Vagina (tissue), 2 donors: ENCODE measurements around the gene EIF3F. TPM values are rescaled to one million over a fixed set of nuclear protein-coding genes. Genes with fewer than 3 reads are reported as not detected.
A peak's percentile ranks its signal among the peaks of the same experiment; 100 is the strongest.

Experiments
- DNase-seq, 2 donors: peaks; one replicate each; pipeline ENCODE4 v3.0.0-alpha.2; 2017; ENCODE audit errors: extremely low spot score in 2 of 2
- H3K27ac ChIP-seq: fragments of 200-600 bp; sonication (generic); one replicate; pipeline ENCODE4 v1.5.1; 2019
- H3K27me3 ChIP-seq: fragments of 200-600 bp; sonication (generic); one replicate; pipeline ENCODE4 v1.5.1; 2019
- H3K36me3 ChIP-seq, 2 donors: fragments of 200-600 bp; sonication (generic); one replicate each; pipeline ENCODE4 v1.5.1; 2017 to 2019
- H3K4me1 ChIP-seq: fragments of 200-600 bp; sonication (generic); one replicate; pipeline ENCODE4 v1.5.1; 2019
- H3K4me3 ChIP-seq, 2 donors: fragments of 200-600 bp; sonication (generic); 1 replicate in 1 of 2; 2 replicates in 1 of 2; pipeline ENCODE4 v1.5.1; 2016 to 2019
- H3K9me3 ChIP-seq: fragments of 200-600 bp; sonication (generic); one replicate; pipeline ENCODE4 v1.5.1; 2019
- POLR2A ChIP-seq, 2 donors: fragments of 450-650 bp; IDR thresholded peaks; one replicate each; pipeline ENCODE4 v1.6.1; 2017; ENCODE audit warnings: antibody characterized with exemption in 2 of 2, mild to moderate bottlenecking in 2 of 2, moderate library complexity in 2 of 2
- POLR2AphosphoS5 ChIP-seq, 2 donors: sonication (generic); formaldehyde crosslinking; IDR thresholded peaks; one replicate each; pipeline ENCODE4 v1.9.0; 2017; ENCODE audit warnings: antibody characterized with exemption in 2 of 2, mild to moderate bottlenecking in 2 of 2, low read depth in 1 of 2; ENCODE audit not compliant: insufficient read depth in 1 of 2
- intact Hi-C: fragments of 100-400 bp; cut with DNase I; formaldehyde crosslinking; loops from one replicate; pipeline ENCODE4 v1.15.1; 2023
- small RNA-seq: library from RNA; depleted of rRNA; stranded (forward); fragments of <200 nt; gene quantifications from one replicate; pipeline ENCODE3, GENCODE V24; 2016
- total RNA-seq: library from RNA; depleted of rRNA; stranded (reverse); fragments of >200 nt; gene quantifications from one replicate; pipeline ENCODE4 v1.2.3, GENCODE V29; 2016
- TF ChIP-seq, protein P1 (sequence below), 3 experiments: fragments of 450-650 bp in 2 of 3; fragments of 200-600 bp in 1 of 3; sonication (generic) in 1 of 3; IDR thresholded peaks; one replicate each; pipeline ENCODE4 v1.5.1; 2017 to 2019; ENCODE audit warnings: antibody characterized with exemption in 3 of 3, mild to moderate bottlenecking in 2 of 3, moderate library complexity in 2 of 3

Gene EIF3F
- total RNA-seq, 1 donor from 2014 or later: 336 TPM

- TF ChIP-seq, protein P1, sequence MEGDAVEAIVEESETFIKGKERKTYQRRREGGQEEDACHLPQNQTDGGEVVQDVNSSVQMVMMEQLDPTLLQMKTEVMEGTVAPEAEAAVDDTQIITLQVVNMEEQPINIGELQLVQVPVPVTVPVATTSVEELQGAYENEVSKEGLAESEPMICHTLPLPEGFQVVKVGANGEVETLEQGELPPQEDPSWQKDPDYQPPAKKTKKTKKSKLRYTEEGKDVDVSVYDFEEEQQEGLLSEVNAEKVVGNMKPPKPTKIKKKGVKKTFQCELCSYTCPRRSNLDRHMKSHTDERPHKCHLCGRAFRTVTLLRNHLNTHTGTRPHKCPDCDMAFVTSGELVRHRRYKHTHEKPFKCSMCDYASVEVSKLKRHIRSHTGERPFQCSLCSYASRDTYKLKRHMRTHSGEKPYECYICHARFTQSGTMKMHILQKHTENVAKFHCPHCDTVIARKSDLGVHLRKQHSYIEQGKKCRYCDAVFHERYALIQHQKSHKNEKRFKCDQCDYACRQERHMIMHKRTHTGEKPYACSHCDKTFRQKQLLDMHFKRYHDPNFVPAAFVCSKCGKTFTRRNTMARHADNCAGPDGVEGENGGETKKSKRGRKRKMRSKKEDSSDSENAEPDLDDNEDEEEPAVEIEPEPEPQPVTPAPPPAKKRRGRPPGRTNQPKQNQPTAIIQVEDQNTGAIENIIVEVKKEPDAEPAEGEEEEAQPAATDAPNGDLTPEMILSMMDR (IDR thresholded peaks at IDR 0.05): no peak
- TF ChIP-seq POLR2A (IDR thresholded peaks at IDR 0.05): no peak
- no peak for TF ChIP-seq POLR2AphosphoS5 (IDR thresholded peaks at IDR 0.05; ENCODE audit: insufficient read depth in 1 of 2, low read depth in 1 of 2)
Observed at GRCh38 chr11:8045839-8046238, 58.7 kb downstream of the EIF3F start.

GRCh38 chr11:8047382-8047781, 60.2 kb downstream of the EIF3F start:
- no peak for TF ChIP-seq POLR2A (IDR thresholded peaks at IDR 0.05)
- TF ChIP-seq POLR2AphosphoS5 (IDR thresholded peaks at IDR 0.05; ENCODE audit: insufficient read depth in 1 of 2, low read depth in 1 of 2): no peak
- TF ChIP-seq, protein P1 (IDR thresholded peaks at IDR 0.05): no peak
- Histone ChIP-seq H3K36me3 (no peaks in the 10 kb centered on the region), H3K27me3 (no peaks in the 10 kb centered on the region), H3K4me1 (no peaks in the 10 kb centered on the region), H3K27ac (no peak overlapping the region), H3K9me3 (no peaks in the 10 kb centered on the region), H3K4me3 (no peak overlapping the region)
- intact Hi-C loops: no loop called here
- peak in 1 of 2 donors; percentile 20 for DNase-seq

More at GRCh38 chr11:8045839-8046238, 58.7 kb downstream of the EIF3F start:
- H3K27ac ChIP-seq: no peak overlapping the region
- H3K27me3 ChIP-seq: no peaks in the 10 kb centered on the region
- no peaks in the 10 kb centered on the region for H3K36me3 ChIP-seq
- H3K4me1 ChIP-seq: no peaks in the 10 kb centered on the region
- H3K9me3 ChIP-seq: no peaks in the 10 kb centered on the region
- peak in 1 of 2 donors; percentile 60 for DNase-seq
- no peak overlapping the region for H3K4me3 ChIP-seq
- intact Hi-C loops: no loop called here

DNA sequence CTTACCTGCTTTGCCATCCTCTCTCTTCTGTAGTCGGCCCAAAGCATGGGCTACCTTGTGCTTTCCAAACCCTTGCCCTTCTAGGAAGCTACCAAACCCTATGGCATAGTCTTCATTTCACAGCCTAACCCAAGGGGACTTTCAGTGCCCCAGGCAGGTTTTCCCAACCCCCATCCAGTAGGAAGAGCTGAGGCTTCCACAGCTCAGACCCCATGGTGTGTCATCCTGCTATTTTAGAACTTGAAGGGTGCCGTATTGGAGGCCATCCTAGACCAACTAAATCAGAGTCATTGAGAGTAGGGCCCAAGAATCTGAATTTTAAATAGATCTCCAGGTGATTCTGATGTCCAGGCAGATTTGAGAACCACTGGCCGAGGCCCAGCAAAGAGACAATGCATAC, 61.9 kb downstream of the EIF3F start:
- H3K9me3 ChIP-seq: no peaks in the 10 kb centered on the region
- H3K27ac ChIP-seq: no peak overlapping the region
- no peak overlapping the region for H3K4me3 ChIP-seq
- TF ChIP-seq, protein P1 (IDR thresholded peaks at IDR 0.05): no peak
- TF ChIP-seq POLR2AphosphoS5 (IDR thresholded peaks at IDR 0.05; ENCODE audit: insufficient read depth in 1 of 2, low read depth in 1 of 2): no peak
- no peak for TF ChIP-seq POLR2A (IDR thresholded peaks at IDR 0.05)
- peak in 1 of 2 donors; percentile 47 for DNase-seq
- no peaks in the 10 kb centered on the region for H3K27me3 ChIP-seq
- intact Hi-C loops: no loop called here
- H3K36me3 ChIP-seq: no peaks in the 10 kb centered on the region
- H3K4me1 ChIP-seq: no peaks in the 10 kb centered on the region

Small RNAs within 50 kb of the gene (small RNA-seq; reads per million reads assigned to genes)
- not detected for gene COX6CP5

Other genes with a start within 250 kb of the EIF3F start
- not detected for gene OR5P2, start 190.4 kb upstream of the EIF3F start, total RNA-seq
- gene OR5P3, start 156.5 kb upstream of the EIF3F start, total RNA-seq: 1.7 TPM
- gene OR10A6, start 56.1 kb upstream of the EIF3F start, total RNA-seq: not detected
- not detected for gene OR10A3, start 45.6 kb upstream of the EIF3F start, total RNA-seq
- not detected for gene NLRP10, start 21.9 kb upstream of the EIF3F start, total RNA-seq
- gene TUB, start 93.9 kb downstream of the EIF3F start, total RNA-seq: 13.5 TPM
- gene RIC3, start 181.7 kb downstream of the EIF3F start, total RNA-seq: 17.7 TPM